IPS-NIHi7 (cell line): ENCODE data around the gene DEDD.

Experiments used
- DNase-seq: peaks from one replicate; pipeline ENCODE4 v3.0.0; 2012; ENCODE audit warnings: mixed read lengths; ENCODE audit errors: extremely low spot score

Gene DEDD

GRCh38 chr1:161132410-161133219 is at the start of gene DEDD:
Gene DEDD, minus strand, starts transcription at chr1:161132667. Its CDS starts 8,205 bp downstream, at chr1:161124462.
- peak; percentile 89 for DNase-seq

- no peak for DNase-seq
These were observed 49.7 kb upstream of the DEDD start for GRCh38 chr1:161182214-161182613.

- DNase-seq = no peak
These were observed 48.2 kb upstream of the DEDD start for GRCh38 chr1:161180639-161181038.

GRCh38 chr1:161179698-161180097 is 47.2 kb upstream of the DEDD start:
- DNase-seq = no peak

GRCh38 chr1:161177936-161178244 is 45.4 kb upstream of the DEDD start:
- no peak for DNase-seq

- peak; percentile 98 for DNase-seq
These were observed 44.9 kb upstream of the DEDD start, which contains the start of gene B4GALT3 for GRCh38 chr1:161177112-161177935. Gene B4GALT3, minus strand, starts transcription at chr1:161177507. Its CDS starts 1,447 bp downstream, at chr1:161176060.

GRCh38 chr1:161176468-161177111 is 44.1 kb upstream of the DEDD start:
- no peak for DNase-seq

- no peak for DNase-seq
These were observed 43.4 kb upstream of the DEDD start for GRCh38 chr1:161175771-161176453.

- DNase-seq = no peak
These were observed 42.4 kb upstream of the DEDD start for GRCh38 chr1:161174911-161175310.

- no peak for DNase-seq
These were observed 41.2 kb upstream of the DEDD start for GRCh38 chr1:161173711-161174110.

- DNase-seq = no peak
These were observed 40.4 kb upstream of the DEDD start for GRCh38 chr1:161172776-161173376.

- no peak for DNase-seq
These were observed 39.9 kb upstream of the DEDD start for GRCh38 chr1:161172349-161172748.

- no peak for DNase-seq
These were observed 39.2 kb upstream of the DEDD start for GRCh38 chr1:161171696-161172095.

GRCh38 chr1:161171191-161171590 is 38.7 kb upstream of the DEDD start:
- DNase-seq = no peak

- DNase-seq = no peak
These were observed 36.4 kb upstream of the DEDD start for GRCh38 chr1:161168906-161169305.

- DNase-seq = peak; percentile 35
These were observed 34.4 kb upstream of the DEDD start for GRCh38 chr1:161166669-161167548.

- DNase-seq = peak; percentile 93
These were observed 33.5 kb upstream of the DEDD start, which contains the start of gene PPOX for GRCh38 chr1:161165742-161166668. Gene PPOX, plus strand, starts transcription at chr1:161166426. Its CDS starts 422 bp downstream, at chr1:161166848.

GRCh38 chr1:161164901-161165610 is 32.6 kb upstream of the DEDD start:
- no peak for DNase-seq
